ENCODE data around the gene NUDT4. TPM values are rescaled to one million over a fixed set of nuclear protein-coding genes. Genes with fewer than 3 reads are reported as not detected.
"Not testable (repeated sequence)": the region's sequence is repeated elsewhere in the genome, so short reads cannot be mapped to it uniquely, and the experiment has no call there.

The NUDT4 gene
- total RNA-seq, 6 experiments from 2014 or later = 46.4 to 62.6 (median 51.6) TPM

GRCh38 chr12:93369505-93369904 is 8.2 kb upstream of the NUDT4 start:
- no peak overlapping the region for H3K27ac Mint-ChIP-seq
- no peaks in the 10 kb centered on the region; the same call in 1 of the 2 replicates for H3K27me3 Mint-ChIP-seq (ENCODE audit: insufficient read depth)
- TF ChIP-seq CTCF (IDR thresholded peaks at IDR 0.05) = no peak
- H3K4me3 Mint-ChIP-seq = no peak overlapping the region
- H3K9me3 Mint-ChIP-seq = no peaks in the 10 kb centered on the region
- no peaks in the 10 kb centered on the region for H3K36me3 Mint-ChIP-seq (ENCODE audit: low read depth)
- H3K4me1 Mint-ChIP-seq (ENCODE audit: low read depth) = no peaks in the 10 kb centered on the region; the same call in 1 of the 2 replicates
- no peak for DNase-seq

GRCh38 chr12:93370947-93371346 is 6.8 kb upstream of the NUDT4 start:
- DNase-seq = no peak
- H3K27ac Mint-ChIP-seq = no peak overlapping the region
- no peak for TF ChIP-seq CTCF (IDR thresholded peaks at IDR 0.05)
- no peaks in the 10 kb centered on the region; the same call in 1 of the 2 replicates for H3K27me3 Mint-ChIP-seq (ENCODE audit: insufficient read depth)
- H3K4me1 Mint-ChIP-seq (ENCODE audit: low read depth) = no peaks in the 10 kb centered on the region; the same call in 1 of the 2 replicates
- no peak overlapping the region for H3K4me3 Mint-ChIP-seq
- H3K9me3 Mint-ChIP-seq = no peaks in the 10 kb centered on the region
- H3K36me3 Mint-ChIP-seq (ENCODE audit: low read depth) = no peaks in the 10 kb centered on the region

GRCh38 chr12:93373961-93374656 is 3.6 kb upstream of the NUDT4 start:
- no peaks in the 10 kb centered on the region for H3K36me3 Mint-ChIP-seq (ENCODE audit: low read depth)
- H3K27ac Mint-ChIP-seq = no peak overlapping the region
- no peak for DNase-seq
- peaks cover 13% of the 10 kb centered on the region for H3K4me1 Mint-ChIP-seq (ENCODE audit: low read depth)
- no peak for TF ChIP-seq CTCF (IDR thresholded peaks at IDR 0.05)
- peaks cover 2% of the 10 kb centered on the region for H3K27me3 Mint-ChIP-seq (ENCODE audit: insufficient read depth)
- H3K4me3 Mint-ChIP-seq = no peak overlapping the region
- no peaks in the 10 kb centered on the region for H3K9me3 Mint-ChIP-seq

- Mint-ChIP-seq H3K9me3 (no peaks in the 10 kb centered on the region), H3K27me3 (ENCODE audit: insufficient read depth) (peaks cover 2% of the 10 kb centered on the region), H3K27ac (no peak overlapping the region), H3K4me3 (no peak overlapping the region), H3K4me1 (ENCODE audit: low read depth) (peaks cover 25% of the 10 kb centered on the region), H3K36me3 (ENCODE audit: low read depth) (no peaks in the 10 kb centered on the region)
- TF ChIP-seq CTCF (IDR thresholded peaks at IDR 0.05) = no peak
- no peak for DNase-seq
These were observed 1.8 kb upstream of the NUDT4 start for GRCh38 chr12:93375906-93376305.

GRCh38 chr12:93376436-93377251 is 1.1 kb upstream of the NUDT4 start:
- Mint-ChIP-seq H3K4me3 (peak overlapping the region; percentile 90; the same call in 1 of the 2 replicates), H3K9me3 (no peaks in the 10 kb centered on the region), H3K27me3 (ENCODE audit: insufficient read depth) (peaks cover 2% of the 10 kb centered on the region), H3K4me1 (ENCODE audit: low read depth) (peaks cover 33% of the 10 kb centered on the region), H3K27ac (no peak overlapping the region), H3K36me3 (ENCODE audit: low read depth) (0 out of 2 replicates have a peak, but pooled peaks cover 3% of the 10 kb centered on the region)
- no peak for DNase-seq
- no peak for TF ChIP-seq CTCF (IDR thresholded peaks at IDR 0.05)

- Mint-ChIP-seq H3K4me1 (ENCODE audit: low read depth) (peaks cover 45% of the 10 kb centered on the region), H3K27ac (peak overlapping the region; percentile 97), H3K4me3 (peak overlapping the region; percentile 96)
- DNase-seq = peak; percentile 67
- H3K27me3 Mint-ChIP-seq (ENCODE audit: insufficient read depth); H3K9me3 Mint-ChIP-seq; H3K36me3 Mint-ChIP-seq (ENCODE audit: low read depth): not testable (repeated sequence)
These were observed 672 bp downstream of the NUDT4 start for GRCh38 chr12:93378196-93378997.
